Caco-2 (cell line): ENCODE results near the gene ACER3. TPM values are rescaled to one million over a fixed set of nuclear protein-coding genes. Genes with fewer than 3 reads are reported as not detected.

ENCODE experiments used
- BruUV-seq: library from RNA; stranded (reverse); fragments of 400-500 nt; replicated peaks from 2 replicates; lab custom pipeline; 2021; lab: Mats Ljungman, UMichigan
- CTCF ChIA-PET: fragments of 300-600 bp; sonication (Branson Sonifier 250); formaldehyde crosslinking; loops from one replicate; lab custom pipeline; 2022; ENCODE audit warnings: antibody characterized with exemption; lab: Charles Lee
- POLR2A ChIA-PET: fragments of 300-600 bp; sonication (Branson Sonifier 250); formaldehyde crosslinking; loops from one replicate; lab custom pipeline; 2022; ENCODE audit warnings: antibody characterized with exemption; lab: Charles Lee
- DNase-seq, 2 experiments: peaks; one replicate each; pipeline versions ENCODE4 v3.0.0 to v3.0.0-alpha.2; 2020 to 2022
- H3K27me3 ChIP-seq: replicated peaks from 2 replicates; pipeline ENCODE4 v1.6.0; 2011; ENCODE audit warnings: low read length; ENCODE audit not compliant: control insufficient read depth, insufficient read depth
- H3K36me3 ChIP-seq: 2 replicates; pipeline ENCODE4 v1.5.1; 2011; ENCODE audit warnings: low read length; ENCODE audit not compliant: control insufficient read depth, insufficient read depth
- H3K4me1 ChIP-seq: fragments of 250-450 bp; sonication (Bioruptor Pico); 2 replicates; pipeline ENCODE4 v1.5.1; 2020; ENCODE audit warnings: mild to moderate bottlenecking
- H3K4me3 ChIP-seq: 2 replicates; pipeline ENCODE4 v1.5.1; 2011; ENCODE audit warnings: low read depth, mild to moderate bottlenecking, control low read depth, low read length
- H3K9me3 ChIP-seq: fragments of 250-450 bp; sonication (Bioruptor Pico); 2 replicates; pipeline ENCODE4 v1.5.1; 2020; ENCODE audit warnings: mild to moderate bottlenecking, moderate library complexity
- H3K27ac Mint-ChIP-seq: one replicate; pipeline ENCODE4 v1.8.0; 2022; ENCODE audit warnings: mixed read lengths; ENCODE audit not compliant: unreplicated experiment
- H3K27me3 Mint-ChIP-seq: one replicate; pipeline ENCODE4 v1.8.0; 2022; ENCODE audit warnings: mixed read lengths; ENCODE audit not compliant: insufficient read depth, unreplicated experiment
- H3K36me3 Mint-ChIP-seq: one replicate; pipeline ENCODE4 v1.8.0; 2022; ENCODE audit warnings: mild to moderate bottlenecking, mixed read lengths; ENCODE audit not compliant: insufficient read depth, unreplicated experiment
- H3K4me1 Mint-ChIP-seq: one replicate; pipeline ENCODE4 v1.8.0; 2022; ENCODE audit warnings: low read depth, mixed read lengths; ENCODE audit not compliant: unreplicated experiment
- H3K4me3 Mint-ChIP-seq: one replicate; pipeline ENCODE4 v1.8.0; 2022; ENCODE audit warnings: mild to moderate bottlenecking, moderate library complexity, mixed read lengths; ENCODE audit not compliant: unreplicated experiment
- H3K9me3 Mint-ChIP-seq: one replicate; pipeline ENCODE4 v1.8.0; 2022; ENCODE audit warnings: mixed read lengths; ENCODE audit not compliant: unreplicated experiment
- intact Hi-C: fragments of 100-400 bp; cut with micrococcal nuclease; formaldehyde crosslinking; loops from one replicate; pipeline ENCODE4 v1.10.0; 2022; ENCODE audit not compliant: unreplicated experiment
- total RNA-seq: library from RNA; stranded (reverse); gene quantifications from 2 replicates; pipeline ENCODE4 v1.2.3, GENCODE V29; 2022
- TF ChIP-seq, protein P1 (sequence below), 2 experiments: fragments of 200-600 bp in 1 of 2; IDR thresholded peaks; 1 replicate in 1 of 2; 2 replicates in 1 of 2; pipeline versions ENCODE4 v1.5.1 to v1.8.0; 2011 to 2022; ENCODE audit warnings: antibody characterized with exemption in 1 of 2, control low read depth in 1 of 2, inconsistent platforms in 1 of 2, low read depth in 1 of 2, low read length in 1 of 2, mild to moderate bottlenecking in 1 of 2, moderate library complexity in 1 of 2; ENCODE audit not compliant: insufficient read depth in 1 of 2, severe bottlenecking in 1 of 2, unreplicated experiment in 1 of 2

Gene ACER3
- total RNA-seq, 1 experiment from 2014 or later, result 37.5 TPM

DNA sequence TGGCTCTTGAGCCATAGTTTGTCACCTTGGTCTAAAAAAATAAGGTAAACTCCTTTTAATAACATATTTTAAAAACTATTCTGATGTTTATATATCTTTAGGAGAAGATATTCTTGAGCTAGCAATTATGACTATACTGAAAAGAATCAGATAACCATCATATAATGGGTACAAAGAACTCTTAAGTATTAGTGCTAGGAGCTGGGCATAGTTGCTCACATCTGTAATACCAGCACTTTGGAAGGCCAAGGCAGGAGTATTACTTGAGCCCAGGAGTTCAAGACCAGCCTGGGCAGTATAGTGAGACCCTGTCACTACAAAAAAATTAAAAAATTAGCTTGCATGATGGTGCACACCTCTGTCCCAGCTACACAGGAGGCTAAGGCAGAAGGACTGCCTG, 119.5 kb downstream of the ACER3 start:
- TF ChIP-seq, protein P1, sequence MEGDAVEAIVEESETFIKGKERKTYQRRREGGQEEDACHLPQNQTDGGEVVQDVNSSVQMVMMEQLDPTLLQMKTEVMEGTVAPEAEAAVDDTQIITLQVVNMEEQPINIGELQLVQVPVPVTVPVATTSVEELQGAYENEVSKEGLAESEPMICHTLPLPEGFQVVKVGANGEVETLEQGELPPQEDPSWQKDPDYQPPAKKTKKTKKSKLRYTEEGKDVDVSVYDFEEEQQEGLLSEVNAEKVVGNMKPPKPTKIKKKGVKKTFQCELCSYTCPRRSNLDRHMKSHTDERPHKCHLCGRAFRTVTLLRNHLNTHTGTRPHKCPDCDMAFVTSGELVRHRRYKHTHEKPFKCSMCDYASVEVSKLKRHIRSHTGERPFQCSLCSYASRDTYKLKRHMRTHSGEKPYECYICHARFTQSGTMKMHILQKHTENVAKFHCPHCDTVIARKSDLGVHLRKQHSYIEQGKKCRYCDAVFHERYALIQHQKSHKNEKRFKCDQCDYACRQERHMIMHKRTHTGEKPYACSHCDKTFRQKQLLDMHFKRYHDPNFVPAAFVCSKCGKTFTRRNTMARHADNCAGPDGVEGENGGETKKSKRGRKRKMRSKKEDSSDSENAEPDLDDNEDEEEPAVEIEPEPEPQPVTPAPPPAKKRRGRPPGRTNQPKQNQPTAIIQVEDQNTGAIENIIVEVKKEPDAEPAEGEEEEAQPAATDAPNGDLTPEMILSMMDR (IDR thresholded peaks at IDR 0.05; ENCODE audit: insufficient read depth in 1 of 2, low read depth in 1 of 2, low read length in 1 of 2, severe bottlenecking in 1 of 2, unreplicated experiment in 1 of 2), result no peak
- Histone ChIP-seq H3K9me3 (peaks cover 6% of the 10 kb centered on the region; the same call in 1 of the 2 replicates), H3K27me3 (no peaks in the 10 kb centered on the region), H3K36me3 (peaks cover 1% of the 10 kb centered on the region), H3K4me1 (no peaks in the 10 kb centered on the region), H3K4me3 (no peak overlapping the region)
- Mint-ChIP-seq H3K27me3 (no peaks in the 10 kb centered on the region), H3K36me3 (peaks cover 9% of the 10 kb centered on the region), H3K4me1 (peaks cover 7% of the 10 kb centered on the region), H3K4me3 (no peak overlapping the region), H3K27ac (no peak overlapping the region), H3K9me3 (no peaks in the 10 kb centered on the region)
- CTCF ChIA-PET, result interaction anchor here (1.2 kb wide), 1 partner anchor 17 kb away, joined by 4 read pairs; no protein-coding TSS in a partner anchor
- no TSS peak for BruUV-seq
- intact Hi-C loops, result no loop called here
- POLR2A ChIA-PET, result interaction anchor here (0.6 kb wide), 1 partner anchor 17 kb away, joined by 3 read pairs; no protein-coding TSS in a partner anchor
- DNase-seq, result no peak

DNA sequence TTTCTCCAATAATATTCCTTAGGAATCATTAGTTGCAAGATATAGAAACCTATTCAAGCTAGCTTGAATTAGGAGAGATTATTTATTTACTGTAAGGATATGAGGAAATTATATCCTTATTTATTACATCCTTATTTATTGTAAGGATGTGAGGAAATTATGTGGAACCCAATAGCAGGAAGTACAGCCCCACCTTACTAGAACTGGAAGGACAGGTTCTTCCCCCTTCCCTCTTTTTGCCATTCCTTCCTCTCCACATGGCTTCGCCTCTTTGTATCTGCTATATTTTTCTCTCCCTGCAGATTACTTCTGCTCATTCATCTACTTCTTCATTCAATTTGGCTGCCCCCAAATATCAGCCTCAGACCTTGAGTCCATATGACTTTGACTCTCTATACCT, 124.0 kb downstream of the ACER3 start:
- ChIA-PET CTCF (no interaction called here), POLR2A (no interaction called here)
- TF ChIP-seq, protein P1 (IDR thresholded peaks at IDR 0.05; ENCODE audit: insufficient read depth in 1 of 2, low read depth in 1 of 2, low read length in 1 of 2, severe bottlenecking in 1 of 2, unreplicated experiment in 1 of 2), result no peak
- Mint-ChIP-seq H3K36me3 (no peaks in the 10 kb centered on the region), H3K27me3 (no peaks in the 10 kb centered on the region), H3K9me3 (no peaks in the 10 kb centered on the region), H3K27ac (no peak overlapping the region), H3K4me3 (no peak overlapping the region), H3K4me1 (peaks cover 8% of the 10 kb centered on the region)
- no peak overlapping the region for H3K4me3 ChIP-seq
- H3K27me3 ChIP-seq, result no peaks in the 10 kb centered on the region
- H3K9me3 ChIP-seq, result no peaks in the 10 kb centered on the region
- H3K36me3 ChIP-seq, result no peaks in the 10 kb centered on the region; the same call in 1 of the 2 replicates
- no peaks in the 10 kb centered on the region for H3K4me1 ChIP-seq
- intact Hi-C loops, result no loop called here
- BruUV-seq, result no TSS peak
- DNase-seq, result no peak

DNA sequence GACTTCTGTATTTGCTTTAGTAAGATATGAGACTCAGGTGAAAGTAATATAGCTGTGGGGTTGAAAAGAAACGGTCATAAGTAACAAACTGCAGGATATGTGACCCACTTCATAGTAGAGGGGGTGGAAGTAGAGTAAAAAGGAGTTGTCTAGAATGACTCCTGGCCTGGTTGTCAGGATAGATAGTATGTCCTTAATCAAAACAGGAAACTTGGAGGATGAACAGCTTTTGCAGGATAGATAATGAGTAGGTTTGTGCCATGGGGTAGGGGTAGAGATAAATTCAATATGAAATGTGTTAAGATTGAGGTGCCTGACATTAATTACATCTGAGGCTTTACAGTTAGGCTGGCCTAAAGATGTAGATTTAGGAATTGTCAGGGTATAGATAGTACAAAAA, 126.5 kb downstream of the ACER3 start:
- intact Hi-C loops, result no loop called here

More for the DNA sequence above, 126.5 kb downstream of the ACER3 start:
- CTCF ChIA-PET, result no interaction called here
- no TSS peak for BruUV-seq
- H3K4me1 Mint-ChIP-seq, result peaks cover 8% of the 10 kb centered on the region
- Histone ChIP-seq H3K9me3 (no peaks in the 10 kb centered on the region), H3K27me3 (no peaks in the 10 kb centered on the region), H3K4me3 (no peak overlapping the region), H3K36me3 (no peaks in the 10 kb centered on the region; the same call in 1 of the 2 replicates), H3K4me1 (no peaks in the 10 kb centered on the region)
- no peak for DNase-seq
- no peaks in the 10 kb centered on the region for H3K27me3 Mint-ChIP-seq
- no peaks in the 10 kb centered on the region for H3K36me3 Mint-ChIP-seq
- no peak overlapping the region for H3K27ac Mint-ChIP-seq
- POLR2A ChIA-PET, result no interaction called here
- TF ChIP-seq, protein P1 (IDR thresholded peaks at IDR 0.05; ENCODE audit: insufficient read depth in 1 of 2, low read depth in 1 of 2, low read length in 1 of 2, severe bottlenecking in 1 of 2, unreplicated experiment in 1 of 2), result no peak
- no peak overlapping the region for H3K4me3 Mint-ChIP-seq
- no peaks in the 10 kb centered on the region for H3K9me3 Mint-ChIP-seq
